HepG2 (cell line): ENCODE measurements around the gene WDR54. TPM values are rescaled to one million over a fixed set of nuclear protein-coding genes. Genes with fewer than 3 reads are reported as not detected.

Experiments
- CSRNP1 ChIP-seq: sonication (generic); formaldehyde crosslinking; IDR thresholded peaks from 2 replicates; pipeline ENCODE4 v1.8.1; 2023; ENCODE audit warnings: mild to moderate bottlenecking, missing genetic modification reagents
- ESRRA ChIP-seq: sonication (generic); formaldehyde crosslinking; IDR thresholded peaks from 2 replicates; pipeline ENCODE4 v1.5.1; 2020; ENCODE audit warnings: mild to moderate bottlenecking, low read depth, missing genetic modification reagents
- GTF3A ChIP-seq: sonication (generic); formaldehyde crosslinking; conservative IDR thresholded peaks from 2 replicates; pipeline ENCODE4 v1.4.0; 2020; ENCODE audit warnings: mild to moderate bottlenecking, missing genetic modification reagents
- HNF1B ChIP-seq: sonication (generic); formaldehyde crosslinking; IDR thresholded peaks from 2 replicates; pipeline ENCODE4 v1.5.1; 2020; ENCODE audit warnings: mild to moderate bottlenecking, moderate library complexity, missing genetic modification reagents
- KLF11 ChIP-seq: IDR thresholded peaks from 2 replicates; pipeline ENCODE4 v1.6.1; 2016; ENCODE audit warnings: missing compliant biosample characterization
- KLF13 ChIP-seq: sonication (generic); formaldehyde crosslinking; IDR thresholded peaks from 2 replicates; pipeline ENCODE4 v1.4.0; 2020; ENCODE audit warnings: mild to moderate bottlenecking, missing genetic modification reagents
- MLXIP ChIP-seq: sonication (generic); formaldehyde crosslinking; IDR thresholded peaks from 2 replicates; pipeline ENCODE4 v1.9.0; 2021; ENCODE audit warnings: missing genetic modification reagents, borderline replicate concordance
- NAIF1 ChIP-seq: sonication (generic); formaldehyde crosslinking; IDR thresholded peaks from 2 replicates; pipeline ENCODE4 v1.5.0; 2020; ENCODE audit warnings: mild to moderate bottlenecking, missing genetic modification reagents, borderline replicate concordance
- PHF8 ChIP-seq: sonication (generic); formaldehyde crosslinking; IDR thresholded peaks from 2 replicates; pipeline ENCODE4 v1.5.0; 2020; ENCODE audit warnings: missing genetic modification reagents
- PRDM15 ChIP-seq: sonication (generic); formaldehyde crosslinking; IDR thresholded peaks from 2 replicates; pipeline ENCODE4 v1.4.0; 2020; ENCODE audit warnings: missing genetic modification reagents
- SOX6 ChIP-seq, 2 experiments: fragments of 450-650 bp in 1 of 2; sonication (generic) in 1 of 2; formaldehyde crosslinking in 1 of 2; IDR thresholded peaks; 2 replicates each; pipeline versions ENCODE4 v1.4.0 to v1.6.1; 2017 to 2020; ENCODE audit warnings: antibody characterized with exemption in 1 of 2, mild to moderate bottlenecking in 1 of 2, missing genetic modification reagents in 1 of 2
- SP5 ChIP-seq: IDR thresholded peaks from 2 replicates; pipeline ENCODE4 v1.6.1; 2016; ENCODE audit warnings: low read depth, borderline replicate concordance
- ZEB1 ChIP-seq: IDR thresholded peaks from 2 replicates; pipeline ENCODE4 v1.6.1; 2012; ENCODE audit warnings: mild to moderate bottlenecking, low read depth, inconsistent platforms; ENCODE audit not compliant: insufficient replicate concordance
- ZMYM4 ChIP-seq: sonication (generic); formaldehyde crosslinking; IDR thresholded peaks from 2 replicates; pipeline ENCODE4 v1.8.1; 2023; ENCODE audit warnings: mild to moderate bottlenecking, missing genetic modification reagents
- ZNF138 ChIP-seq: sonication (generic); formaldehyde crosslinking; IDR thresholded peaks from 2 replicates; pipeline ENCODE4 v1.5.0; 2020; ENCODE audit warnings: mild to moderate bottlenecking, low read depth, missing genetic modification reagents
- ZNF224 ChIP-seq: sonication (generic); formaldehyde crosslinking; IDR thresholded peaks from 2 replicates; pipeline ENCODE4 v1.5.0; 2020; ENCODE audit warnings: mild to moderate bottlenecking, missing genetic modification reagents
- ZNF775 ChIP-seq: sonication (generic); formaldehyde crosslinking; IDR thresholded peaks from 2 replicates; pipeline ENCODE4 v1.4.0; 2020; ENCODE audit warnings: missing genetic modification reagents, mild to moderate bottlenecking, moderate library complexity, borderline replicate concordance
- ZNF776 ChIP-seq: sonication (generic); formaldehyde crosslinking; IDR thresholded peaks from 2 replicates; pipeline ENCODE4 v1.4.0; 2020; ENCODE audit warnings: mild to moderate bottlenecking, missing genetic modification reagents
- polyA plus RNA-seq, 8 experiments: library from polyadenylated mRNA; depleted of rRNA in 3 of 8; stranded (reverse) in 7 of 8; unstranded in 1 of 8; fragments of >200 nt; fragmentation: Illumina TruSeq in 4 of 8; extraction: Trizol in 4 of 8; gene quantifications; 2 replicates each; pipeline versions ENCODE4 v1.2.1 to v1.2.3, GENCODE V29; 2011 to 2016; ENCODE audit warnings: low read depth in 4 of 8, missing spikeins in 1 of 8, mixed read lengths in 1 of 8; ENCODE audit not compliant: insufficient read depth in 1 of 8
- total RNA-seq, 5 experiments: library from RNA; depleted of rRNA; stranded (reverse); fragments of >200 nt; fragmentation: Illumina TruSeq; extraction: Trizol; gene quantifications; 2 replicates each; pipeline ENCODE4 v1.2.3, GENCODE V29; 2016; ENCODE audit warnings: low read depth in 1 of 5

Gene WDR54
- total and polyA plus RNA-seq, 2 of the 13 experiments (the other 11 are each of a cell fraction or from before 2014, with no cell fraction given), result 2.0 to 17.3 TPM

- peak; percentile 46; the same call in 1 of the 2 replicates for TF ChIP-seq SP5 (CRISPR knock-in tag)
- no peak; the same call in none of the 2 replicates for TF ChIP-seq KLF13 (CRISPR knock-in tag)
- peak; percentile 89; the same call in 1 of the 2 replicates for TF ChIP-seq ZNF224 (CRISPR knock-in tag)
- TF ChIP-seq ZNF138 (CRISPR knock-in tag), result peak; percentile 61; the same call in 1 of the 2 replicates
- TF ChIP-seq GTF3A (CRISPR knock-in tag), result no peak
- TF ChIP-seq PHF8, result peak; percentile 97
- peak; percentile 94 for TF ChIP-seq CSRNP1 (CRISPR knock-in tag)
- TF ChIP-seq ZNF776, result peak; percentile 96
- peak; percentile 46; the same call in 1 of the 2 replicates for TF ChIP-seq PRDM15 (CRISPR knock-in tag)
- peak; percentile 16 for TF ChIP-seq ZNF775 (CRISPR knock-in tag)
- no peak for TF ChIP-seq SOX6 (IDR thresholded peaks at IDR 0.05)
- peak; percentile 77 for TF ChIP-seq SOX6 (CRISPR knock-in tag; IDR thresholded peaks at IDR 0.05)
- TF ChIP-seq ZMYM4, result peak; percentile 92
- peak; percentile 67; the same call in 1 of the 2 replicates for TF ChIP-seq ESRRA (CRISPR knock-in tag)
- peak; percentile 94; the same call in 1 of the 2 replicates for TF ChIP-seq KLF11 (CRISPR knock-in tag)
- TF ChIP-seq HNF1B (CRISPR knock-in tag), result peak; percentile 97
- TF ChIP-seq NAIF1 (CRISPR knock-in tag), result peak; percentile 88
- no peak for TF ChIP-seq MLXIP (CRISPR knock-in tag)
- TF ChIP-seq ZEB1, result peak; percentile 81
These were observed 50.8 kb downstream of the WDR54 start, which contains the start of gene MRPL53 (continued) for GRCh38 chr2:74472086-74472944.
